Transverse colon (tissue), 4 donors: ENCODE data around the gene GPM6B. TPM values are rescaled to one million over a fixed set of nuclear protein-coding genes. Genes with fewer than 3 reads are reported as not detected.

Experiments
- DNase-seq: peaks from one replicate; pipeline ENCODE4 v3.0.0-alpha.2; 2019
- H3K27ac ChIP-seq, 4 donors: fragments of 200-600 bp; sonication (generic); 2 replicates each; pipeline ENCODE4 v1.5.1; 2016 to 2018; ENCODE audit warnings: inconsistent platforms in 4 of 4
- H3K27me3 ChIP-seq: fragments of 200-600 bp; sonication (generic); 2 replicates; pipeline ENCODE4 v1.5.1; 2017; ENCODE audit warnings: inconsistent platforms
- H3K36me3 ChIP-seq, 4 donors: fragments of 200-600 bp; sonication (generic); 2 replicates each; pipeline ENCODE4 v1.5.1; 2017 to 2019; ENCODE audit warnings: inconsistent platforms in 4 of 4
- H3K4me1 ChIP-seq, 4 donors: fragments of 200-600 bp; sonication (generic); 2 replicates each; pipeline ENCODE4 v1.5.1; 2017 to 2020; ENCODE audit warnings: inconsistent platforms in 4 of 4
- H3K4me3 ChIP-seq, 4 donors: fragments of 200-600 bp; sonication (generic); 1 replicate in 1 of 4; 2 replicates in 3 of 4; pipeline versions ENCODE4 v1.5.1 to v1.6.1; 2017 to 2019; ENCODE audit warnings: inconsistent platforms in 4 of 4
- H3K9me3 ChIP-seq, 2 donors: fragments of 200-600 bp; sonication (generic); 2 replicates each; pipeline ENCODE4 v1.5.1; 2017 to 2019; ENCODE audit warnings: inconsistent platforms in 2 of 2
- EP300 ChIP-seq: sonication (generic); formaldehyde crosslinking; IDR thresholded peaks from one replicate; pipeline ENCODE4 v1.6.1; 2017; ENCODE audit warnings: antibody characterized with exemption, low read depth
- POLR2A ChIP-seq: fragments of 450-650 bp; IDR thresholded peaks from one replicate; pipeline ENCODE4 v1.6.1; 2016; ENCODE audit warnings: antibody characterized with exemption, mild to moderate bottlenecking, moderate library complexity
- POLR2AphosphoS5 ChIP-seq, 3 donors: sonication (generic); formaldehyde crosslinking; IDR thresholded peaks; one replicate each; pipeline ENCODE4 v1.6.1; 2016; ENCODE audit warnings: antibody characterized with exemption in 3 of 3
- WGBS, 2 donors: methylation state at CpG; one replicate each; pipeline ENCODE4 v1.1.5; 2018; ENCODE audit warnings: low coverage in 1 of 2; 5-methylcytosine and 5-hydroxymethylcytosine counted together
- in situ Hi-C, 4 donors: fragments of 200-750 bp; cut with MboI; loops; one replicate each; pipeline versions ENCODE4 v1.15.0 to v1.15.1; 2017; ENCODE audit warnings: low sequenced_read_pairs in 3 of 4, low pct_ligation_motif_present in 1 of 4, low pct_unique_long_range_greater_than_20kb in 1 of 4
- intact Hi-C: fragments of 100-400 bp; cut with DNase I; formaldehyde crosslinking; loops from one replicate; pipeline ENCODE4 v1.15.1; 2023; ENCODE audit warnings: low total_unique reads
- total RNA-seq, 4 donors: library from RNA; depleted of rRNA; stranded (reverse); fragments of >200 nt; gene quantifications; one replicate each; pipeline ENCODE4 v1.1.0, GENCODE V29; 2016
- TF ChIP-seq, protein P1 (sequence below), 5 experiments: fragments of 200-600 bp in 3 of 5; fragments of 450-650 bp in 2 of 5; sonication (generic) in 3 of 5; IDR thresholded peaks; 1 replicate in 2 of 5; 2 replicates in 3 of 5; pipeline ENCODE4 v1.5.1; 2016 to 2017; ENCODE audit warnings: antibody characterized with exemption in 5 of 5, inconsistent platforms in 3 of 5, mild to moderate bottlenecking in 2 of 5, moderate library complexity in 1 of 5

Gene GPM6B, protein sequence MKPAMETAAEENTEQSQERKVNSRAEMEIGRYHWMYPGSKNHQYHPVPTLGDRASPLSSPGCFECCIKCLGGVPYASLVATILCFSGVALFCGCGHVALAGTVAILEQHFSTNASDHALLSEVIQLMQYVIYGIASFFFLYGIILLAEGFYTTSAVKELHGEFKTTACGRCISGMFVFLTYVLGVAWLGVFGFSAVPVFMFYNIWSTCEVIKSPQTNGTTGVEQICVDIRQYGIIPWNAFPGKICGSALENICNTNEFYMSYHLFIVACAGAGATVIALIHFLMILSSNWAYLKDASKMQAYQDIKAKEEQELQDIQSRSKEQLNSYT
- 1 to 10 TPM; 1.5 to 7.6 (median 5.0) TPM for total RNA-seq

DNA sequence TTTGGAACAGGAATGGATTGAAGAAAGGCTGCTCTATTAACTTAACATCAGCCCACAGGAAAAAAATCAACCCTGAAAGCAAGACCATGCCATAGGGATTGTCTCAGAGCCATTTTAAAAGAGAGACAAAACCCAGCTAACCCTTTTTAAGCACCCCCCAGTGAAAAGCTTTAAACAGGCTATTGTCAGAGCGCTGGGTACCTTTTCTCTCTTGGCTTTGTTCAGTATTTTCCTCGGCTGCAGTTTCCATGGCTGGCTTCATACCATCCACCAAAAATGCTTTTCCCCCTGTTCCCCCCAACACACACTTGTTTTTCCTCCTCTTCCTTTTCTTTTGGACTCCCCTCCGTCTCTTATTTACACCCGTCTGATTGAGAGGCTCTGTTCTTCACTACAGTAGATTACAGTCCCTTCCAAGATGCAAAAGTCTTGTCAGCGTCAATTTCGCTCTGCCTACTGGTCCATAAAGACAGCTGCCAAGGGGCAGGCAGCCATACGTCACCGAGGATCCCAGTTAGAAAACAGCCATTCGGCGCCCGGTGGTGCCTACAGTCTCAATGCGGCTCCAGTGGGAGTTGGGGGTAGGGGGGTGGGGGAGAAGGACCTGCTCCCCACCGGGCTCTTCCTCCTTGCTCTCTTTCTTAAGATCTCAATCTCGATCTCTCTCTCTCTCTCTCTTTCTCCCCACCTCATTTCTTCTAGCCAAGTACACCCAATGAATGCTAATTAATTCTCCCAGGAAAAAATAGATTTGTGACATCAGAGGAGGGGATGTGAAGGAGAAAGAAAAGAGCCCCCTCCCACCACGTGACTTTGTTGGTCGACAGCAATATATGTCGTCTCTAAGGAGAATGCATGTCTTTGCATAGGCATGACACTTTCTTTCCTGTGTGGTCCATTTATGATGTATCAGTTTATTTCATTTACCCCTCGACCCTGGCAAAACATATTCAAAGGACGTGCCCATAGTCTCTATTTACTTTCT is at the start of gene GPM6B:
GPM6B (minus strand) TSS at position 451 of the 985 bp plus-strand sequence; CDS start at position 262, 189 bp downstream.
- 40 to 43% methylated on average over 5 to 19 of the region's 19 CpGs for WGBS, 2 donors
- no peaks in the 10 kb centered on the region for H3K9me3 ChIP-seq

DNA sequence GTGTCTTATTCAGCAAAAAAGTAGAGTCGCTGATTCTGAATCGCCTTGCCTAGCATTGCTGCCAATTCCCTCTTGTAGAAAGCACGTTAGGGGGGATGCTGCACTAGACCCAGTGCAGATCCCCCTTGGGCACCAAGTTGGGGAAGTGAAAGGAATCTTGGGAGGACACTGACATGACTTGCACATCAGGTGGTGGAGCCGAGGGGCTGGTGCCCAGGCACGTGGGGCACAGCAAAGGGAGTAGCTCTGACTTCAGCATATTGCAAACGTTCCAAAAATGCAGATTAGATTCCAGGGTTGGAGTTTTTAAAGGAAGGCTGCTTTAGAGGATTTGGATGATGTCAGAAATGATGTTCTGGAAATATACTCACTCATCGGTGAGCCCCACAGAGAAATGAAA is 47.4 kb upstream of the GPM6B start:
- no peaks in the 10 kb centered on the region for H3K27me3 ChIP-seq
- H3K9me3 ChIP-seq: no peaks in the 10 kb centered on the region
- DNase-seq: no peak
- no peaks in the 10 kb centered on the region for H3K4me1 ChIP-seq
- in situ Hi-C loops (no loop called here), intact Hi-C loops (no loop called here)
- WGBS, 2 donors: 36 to 61% methylated on average over 3 to 7 of the region's 7 CpGs
- no peak for TF ChIP-seq EP300
- TF ChIP-seq, protein P1, sequence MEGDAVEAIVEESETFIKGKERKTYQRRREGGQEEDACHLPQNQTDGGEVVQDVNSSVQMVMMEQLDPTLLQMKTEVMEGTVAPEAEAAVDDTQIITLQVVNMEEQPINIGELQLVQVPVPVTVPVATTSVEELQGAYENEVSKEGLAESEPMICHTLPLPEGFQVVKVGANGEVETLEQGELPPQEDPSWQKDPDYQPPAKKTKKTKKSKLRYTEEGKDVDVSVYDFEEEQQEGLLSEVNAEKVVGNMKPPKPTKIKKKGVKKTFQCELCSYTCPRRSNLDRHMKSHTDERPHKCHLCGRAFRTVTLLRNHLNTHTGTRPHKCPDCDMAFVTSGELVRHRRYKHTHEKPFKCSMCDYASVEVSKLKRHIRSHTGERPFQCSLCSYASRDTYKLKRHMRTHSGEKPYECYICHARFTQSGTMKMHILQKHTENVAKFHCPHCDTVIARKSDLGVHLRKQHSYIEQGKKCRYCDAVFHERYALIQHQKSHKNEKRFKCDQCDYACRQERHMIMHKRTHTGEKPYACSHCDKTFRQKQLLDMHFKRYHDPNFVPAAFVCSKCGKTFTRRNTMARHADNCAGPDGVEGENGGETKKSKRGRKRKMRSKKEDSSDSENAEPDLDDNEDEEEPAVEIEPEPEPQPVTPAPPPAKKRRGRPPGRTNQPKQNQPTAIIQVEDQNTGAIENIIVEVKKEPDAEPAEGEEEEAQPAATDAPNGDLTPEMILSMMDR (IDR thresholded peaks at IDR 0.05): no peak
- TF ChIP-seq POLR2A: no peak
- no peak for TF ChIP-seq POLR2AphosphoS5 (IDR thresholded peaks at IDR 0.05)
- no peaks in the 10 kb centered on the region for H3K36me3 ChIP-seq
- H3K4me3 ChIP-seq: no peak overlapping the region
- no peak overlapping the region for H3K27ac ChIP-seq

More for the DNA sequence above, at the start of gene GPM6B:
- H3K4me1 ChIP-seq: no peaks in the 10 kb centered on the region
- H3K27me3 ChIP-seq: no peaks in the 10 kb centered on the region
- H3K27ac ChIP-seq: no peak within 1 kb of the TSS
- in situ Hi-C loops (no loop called here), intact Hi-C loops (no loop called here)
- no peak within 1 kb of the TSS for H3K4me3 ChIP-seq
- DNase-seq: no peak
- no peak for TF ChIP-seq POLR2AphosphoS5 (IDR thresholded peaks at IDR 0.05)
- TF ChIP-seq POLR2A: no peak
- no peak for TF ChIP-seq EP300
- TF ChIP-seq, protein P1 (IDR thresholded peaks at IDR 0.05): no peak
- no peaks in the 10 kb centered on the region for H3K36me3 ChIP-seq

DNA sequence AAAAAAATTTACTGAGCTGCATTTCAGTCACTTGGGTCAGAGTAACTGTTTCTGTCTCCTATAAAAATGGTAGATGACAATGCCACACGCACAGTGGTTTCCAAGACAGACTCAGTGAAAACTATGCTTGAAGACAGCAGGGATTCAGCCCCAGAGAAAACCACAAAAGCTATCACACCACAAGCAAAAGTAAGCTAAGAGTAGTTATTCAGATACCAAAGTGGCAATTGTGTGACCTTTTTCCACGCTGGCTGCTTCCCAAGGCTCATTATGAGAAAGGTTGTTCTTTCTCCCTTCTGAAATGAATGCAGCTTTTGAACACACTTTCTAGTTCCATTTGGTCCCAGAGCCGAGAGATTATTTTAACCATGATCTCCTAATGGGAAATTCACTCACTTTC is 46.4 kb upstream of the GPM6B start:
- H3K4me3 ChIP-seq: no peak overlapping the region
- H3K36me3 ChIP-seq: no peaks in the 10 kb centered on the region
- DNase-seq: no peak
- 55 to 80% methylated on average over 1 to 3 of the region's 3 CpGs for WGBS, 2 donors
- no peaks in the 10 kb centered on the region for H3K4me1 ChIP-seq
- TF ChIP-seq, protein P1 (IDR thresholded peaks at IDR 0.05): no peak
- TF ChIP-seq EP300 (no peak), POLR2A (no peak), POLR2AphosphoS5 (IDR thresholded peaks at IDR 0.05) (no peak)
- H3K27ac ChIP-seq: no peak overlapping the region
- in situ Hi-C loops (no loop called here), intact Hi-C loops (no loop called here)
- no peaks in the 10 kb centered on the region for H3K9me3 ChIP-seq
- no peaks in the 10 kb centered on the region for H3K27me3 ChIP-seq

DNA sequence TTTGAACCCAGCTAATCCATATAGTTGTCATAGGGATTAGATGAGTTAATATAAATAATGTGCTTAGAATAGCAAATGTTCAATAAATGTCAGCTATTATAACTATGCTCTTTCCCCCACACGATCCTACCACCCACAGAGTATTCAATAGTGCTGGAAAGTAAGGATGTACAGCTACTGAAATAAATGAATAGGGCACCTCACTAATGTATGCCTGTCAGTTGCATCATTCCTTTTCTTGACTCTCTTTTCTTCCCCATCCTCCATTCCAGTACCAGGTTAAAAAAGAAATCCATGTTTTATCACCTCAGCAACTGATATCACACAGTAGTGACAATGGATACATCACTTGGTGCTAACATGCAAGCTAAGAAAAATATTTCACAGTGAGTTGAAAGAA is 42.8 kb upstream of the GPM6B start:
- TF ChIP-seq POLR2A: no peak
- TF ChIP-seq POLR2AphosphoS5 (IDR thresholded peaks at IDR 0.05): no peak
- TF ChIP-seq EP300: no peak
- TF ChIP-seq, protein P1 (IDR thresholded peaks at IDR 0.05): no peak
- in situ Hi-C loops (no loop called here), intact Hi-C loops (no loop called here)
- Histone ChIP-seq H3K4me3 (no peak overlapping the region), H3K27ac (no peak overlapping the region), H3K36me3 (no peaks in the 10 kb centered on the region), H3K27me3 (no peaks in the 10 kb centered on the region), H3K4me1 (no peaks in the 10 kb centered on the region), H3K9me3 (no peaks in the 10 kb centered on the region)
- 46 to 60% methylated on average over 1 of the region's 1 CpG for WGBS, 2 donors
- no peak for DNase-seq
